ENCODE results near the gene STX4.

The STX4 gene, protein sequence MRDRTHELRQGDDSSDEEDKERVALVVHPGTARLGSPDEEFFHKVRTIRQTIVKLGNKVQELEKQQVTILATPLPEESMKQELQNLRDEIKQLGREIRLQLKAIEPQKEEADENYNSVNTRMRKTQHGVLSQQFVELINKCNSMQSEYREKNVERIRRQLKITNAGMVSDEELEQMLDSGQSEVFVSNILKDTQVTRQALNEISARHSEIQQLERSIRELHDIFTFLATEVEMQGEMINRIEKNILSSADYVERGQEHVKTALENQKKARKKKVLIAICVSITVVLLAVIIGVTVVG

DNA sequence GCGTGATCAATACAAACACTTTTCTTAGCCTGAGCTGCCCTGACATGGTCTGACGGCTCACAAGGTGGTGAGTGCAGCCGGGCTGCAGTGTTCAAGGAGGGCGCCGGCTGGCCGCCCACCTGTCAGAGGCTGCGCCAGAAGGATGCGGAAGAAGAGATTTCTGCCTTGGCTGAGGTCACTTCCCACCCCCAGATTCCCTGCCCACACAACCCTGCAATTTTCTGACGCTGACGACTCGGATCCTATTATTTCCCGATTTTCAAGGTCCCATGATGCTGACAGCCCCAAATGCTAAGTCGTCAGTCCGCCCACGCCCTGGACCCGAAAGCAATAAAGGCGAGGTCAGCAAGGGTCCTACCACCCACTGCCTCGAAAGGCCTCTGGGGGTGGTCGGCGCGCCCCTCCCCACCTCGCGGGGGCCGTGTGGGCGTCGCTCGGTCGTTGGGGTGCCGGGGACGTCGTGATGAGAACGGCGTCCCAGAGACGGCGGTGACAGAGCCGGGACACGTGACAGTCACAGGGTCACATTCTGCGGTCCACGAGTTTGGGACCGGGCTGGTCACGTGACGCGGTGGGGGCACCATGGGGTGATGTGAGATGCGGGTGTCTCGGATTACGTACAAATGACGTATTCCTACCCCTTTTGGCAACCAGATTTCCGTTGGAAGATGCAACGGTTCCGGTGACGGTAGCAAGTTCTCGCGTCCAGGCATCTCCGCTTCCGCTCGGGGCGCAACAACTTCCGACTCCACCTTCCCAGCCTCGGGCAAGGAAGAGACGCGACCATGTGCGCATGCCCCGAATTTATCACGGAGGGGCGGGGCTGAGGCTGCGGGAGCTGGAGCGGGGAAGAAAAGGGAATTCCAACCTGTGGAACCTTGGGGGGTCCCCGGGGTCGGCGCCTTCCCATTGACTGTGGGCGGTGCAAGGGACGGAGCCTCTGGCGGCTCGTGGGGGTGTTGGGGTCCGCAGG is at the start of gene STX4:
STX4 (plus strand) TSS at position 823 of the 973 bp plus-strand sequence. CDS start 248 bp downstream, outside the sequence.
- Histone ChIP-seq H2AFZ (ENCODE audit: low read length) (peak within 1 kb of the TSS; percentile 95), H3K4me3 (ENCODE audit: low read length, poor library complexity, severe bottlenecking) (peak within 1 kb of the TSS; percentile 92), H3K36me3 (ENCODE audit: insufficient read depth, low read length) (no peaks in the 10 kb centered on the region), H3K9ac (ENCODE audit: low read depth, low read length, poor library complexity, severe bottlenecking) (peak within 1 kb of the TSS; percentile 75), H4K20me1 (ENCODE audit: insufficient read depth, low read length, poor library complexity, severe bottlenecking) (peaks cover 7% of the 10 kb centered on the region), H3K9me3 (ENCODE audit: insufficient read depth, low read depth, low read length) (no peaks in the 10 kb centered on the region), H3K4me2 (ENCODE audit: low read depth, low read length, poor library complexity, severe bottlenecking) (peak within 1 kb of the TSS; percentile 85), H3K9me2 (replicated peaks; ENCODE audit: low read depth, low read length) (no peaks in the 10 kb centered on the region), H3F3A (ENCODE audit: low read depth) (no peaks in the 10 kb centered on the region), H3K79me2 (ENCODE audit: insufficient read depth, low read length) (0 out of 2 replicates have a peak, but pooled peaks cover 5% of the 10 kb centered on the region), H3K27me3 (ENCODE audit: insufficient read depth, low read length, poor library complexity, severe bottlenecking) (no peaks in the 10 kb centered on the region), H3K4me1 (ENCODE audit: insufficient read depth, low read length, poor library complexity, severe bottlenecking) (peaks cover 6% of the 10 kb centered on the region)
- TF ChIP-seq, protein P1, sequence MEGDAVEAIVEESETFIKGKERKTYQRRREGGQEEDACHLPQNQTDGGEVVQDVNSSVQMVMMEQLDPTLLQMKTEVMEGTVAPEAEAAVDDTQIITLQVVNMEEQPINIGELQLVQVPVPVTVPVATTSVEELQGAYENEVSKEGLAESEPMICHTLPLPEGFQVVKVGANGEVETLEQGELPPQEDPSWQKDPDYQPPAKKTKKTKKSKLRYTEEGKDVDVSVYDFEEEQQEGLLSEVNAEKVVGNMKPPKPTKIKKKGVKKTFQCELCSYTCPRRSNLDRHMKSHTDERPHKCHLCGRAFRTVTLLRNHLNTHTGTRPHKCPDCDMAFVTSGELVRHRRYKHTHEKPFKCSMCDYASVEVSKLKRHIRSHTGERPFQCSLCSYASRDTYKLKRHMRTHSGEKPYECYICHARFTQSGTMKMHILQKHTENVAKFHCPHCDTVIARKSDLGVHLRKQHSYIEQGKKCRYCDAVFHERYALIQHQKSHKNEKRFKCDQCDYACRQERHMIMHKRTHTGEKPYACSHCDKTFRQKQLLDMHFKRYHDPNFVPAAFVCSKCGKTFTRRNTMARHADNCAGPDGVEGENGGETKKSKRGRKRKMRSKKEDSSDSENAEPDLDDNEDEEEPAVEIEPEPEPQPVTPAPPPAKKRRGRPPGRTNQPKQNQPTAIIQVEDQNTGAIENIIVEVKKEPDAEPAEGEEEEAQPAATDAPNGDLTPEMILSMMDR (conservative IDR thresholded peaks at IDR 0.05; ENCODE audit: low read length), result no peak
- no peak for TF ChIP-seq EZH2phosphoT487 (IDR thresholded peaks at IDR 0.05; ENCODE audit: borderline replicate concordance)

DNA sequence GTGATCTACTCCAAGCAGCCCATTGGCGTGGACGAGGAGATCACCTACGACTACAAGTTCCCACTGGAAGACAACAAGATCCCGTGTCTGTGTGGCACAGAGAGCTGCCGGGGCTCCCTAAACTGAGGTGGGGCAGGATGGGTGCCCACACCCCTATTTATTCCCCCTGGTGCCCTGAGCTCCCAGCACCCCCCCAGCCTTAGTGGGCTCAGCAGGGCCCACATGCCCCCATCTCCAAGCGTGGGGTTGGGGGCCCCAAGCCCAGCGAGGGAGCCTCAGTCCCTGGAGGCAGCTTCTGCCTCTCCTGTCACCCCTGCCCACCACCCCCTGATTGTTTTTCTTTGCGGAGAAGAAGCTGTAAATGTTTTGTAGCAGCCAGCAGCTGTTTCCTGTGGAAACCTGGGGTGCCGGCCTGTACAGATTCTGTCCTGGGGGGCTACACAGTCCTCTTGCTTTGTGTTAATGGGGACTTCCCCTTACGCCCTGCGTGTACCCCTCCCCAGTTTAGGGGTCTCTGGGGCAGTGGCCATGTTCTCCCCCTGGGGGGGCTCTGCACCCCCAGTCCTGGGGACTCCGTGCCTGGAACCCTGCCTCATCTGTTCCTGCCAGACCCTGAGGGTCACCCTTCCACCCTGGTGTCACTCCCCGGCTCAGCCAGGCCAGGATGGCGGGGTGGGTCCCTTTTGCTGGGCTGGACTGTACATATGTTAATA is 49.3 kb upstream of the STX4 start:
- no peak overlapping the region for H3K9ac ChIP-seq (ENCODE audit: low read depth, low read length, poor library complexity, severe bottlenecking)
- H3K9me3 ChIP-seq (ENCODE audit: insufficient read depth, low read depth, low read length), result no peaks in the 10 kb centered on the region
- H2AFZ ChIP-seq (ENCODE audit: low read length), result no peak overlapping the region
- TF ChIP-seq, protein P1 (conservative IDR thresholded peaks at IDR 0.05; ENCODE audit: low read length), result no peak
- TF ChIP-seq EZH2phosphoT487 (IDR thresholded peaks at IDR 0.05; ENCODE audit: borderline replicate concordance), result no peak
- no peaks in the 10 kb centered on the region for H3K9me2 ChIP-seq (replicated peaks; ENCODE audit: low read depth, low read length)
- no peak overlapping the region for H3K4me3 ChIP-seq (ENCODE audit: low read length, poor library complexity, severe bottlenecking)
- H3K4me1 ChIP-seq (ENCODE audit: insufficient read depth, low read length, poor library complexity, severe bottlenecking), result no peaks in the 10 kb centered on the region
- no peaks in the 10 kb centered on the region for H3K27me3 ChIP-seq (ENCODE audit: insufficient read depth, low read length, poor library complexity, severe bottlenecking)
- no peaks in the 10 kb centered on the region for H3F3A ChIP-seq (ENCODE audit: low read depth)
- H3K79me2 ChIP-seq (ENCODE audit: insufficient read depth, low read length), result no peaks in the 10 kb centered on the region
- H3K36me3 ChIP-seq (ENCODE audit: insufficient read depth, low read length), result peaks cover 33% of the 10 kb centered on the region; the same call in 1 of the 2 replicates
- no peak overlapping the region for H3K4me2 ChIP-seq (ENCODE audit: low read depth, low read length, poor library complexity, severe bottlenecking)
- H4K20me1 ChIP-seq (ENCODE audit: insufficient read depth, low read length, poor library complexity, severe bottlenecking), result no peaks in the 10 kb centered on the region

DNA sequence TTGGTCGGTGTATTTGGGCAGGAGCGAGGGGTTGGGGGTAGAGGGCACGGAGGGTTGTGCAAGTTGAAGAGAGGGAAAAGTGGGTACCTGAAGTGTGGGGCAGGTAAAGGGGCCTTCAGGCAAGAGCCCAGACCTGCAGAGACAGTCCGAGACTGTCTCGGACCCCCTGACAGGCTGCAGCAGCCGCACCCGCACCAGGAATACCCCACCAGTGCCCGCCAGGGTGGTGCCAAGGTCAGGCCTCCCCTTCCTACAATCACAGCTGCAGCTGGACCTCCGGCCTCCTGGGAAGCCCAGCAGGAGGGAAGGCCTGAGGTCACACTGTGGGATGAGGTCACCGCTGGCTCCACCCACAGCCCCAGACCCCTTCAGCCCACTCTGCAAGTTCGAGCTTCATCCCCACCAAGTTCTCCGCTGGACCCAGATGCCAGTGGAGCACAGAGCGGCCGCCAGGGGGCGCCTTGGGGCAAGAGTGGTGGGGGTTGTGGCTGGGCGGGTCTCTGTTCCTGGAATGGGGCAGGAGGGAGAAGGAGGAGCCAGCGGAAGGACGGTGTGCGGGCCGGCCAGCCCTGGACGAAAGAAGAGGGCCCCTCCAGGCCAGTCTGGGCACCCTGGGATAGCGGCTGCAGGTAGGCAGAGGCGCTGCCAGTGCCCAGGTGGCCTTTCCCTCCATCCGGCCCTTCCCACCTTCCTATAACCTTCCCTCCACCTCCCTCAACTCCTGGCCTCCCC is 48.5 kb upstream of the STX4 start, which contains the start of gene HSD3B7:
HSD3B7 (plus strand) TSS at position 539 of the 732 bp plus-strand sequence. CDS start 452 bp downstream, outside the sequence.
- Histone ChIP-seq H4K20me1 (ENCODE audit: insufficient read depth, low read length, poor library complexity, severe bottlenecking) (no peaks in the 10 kb centered on the region), H3K4me1 (ENCODE audit: insufficient read depth, low read length, poor library complexity, severe bottlenecking) (no peaks in the 10 kb centered on the region), H3K4me3 (ENCODE audit: low read length, poor library complexity, severe bottlenecking) (no peak within 1 kb of the TSS)

More for the DNA sequence above, 48.5 kb upstream of the STX4 start, which contains the start of gene HSD3B7:
- TF ChIP-seq, protein P1 (conservative IDR thresholded peaks at IDR 0.05; ENCODE audit: low read length), result peak; percentile 86
- TF ChIP-seq EZH2phosphoT487 (IDR thresholded peaks at IDR 0.05; ENCODE audit: borderline replicate concordance), result no peak
- Histone ChIP-seq H3K36me3 (ENCODE audit: insufficient read depth, low read length) (peaks cover 33% of the 10 kb centered on the region; the same call in 1 of the 2 replicates), H3F3A (ENCODE audit: low read depth) (no peaks in the 10 kb centered on the region), H3K4me2 (ENCODE audit: low read depth, low read length, poor library complexity, severe bottlenecking) (no peak within 1 kb of the TSS), H3K9ac (ENCODE audit: low read depth, low read length, poor library complexity, severe bottlenecking) (no peak within 1 kb of the TSS), H2AFZ (ENCODE audit: low read length) (no peak within 1 kb of the TSS), H3K79me2 (ENCODE audit: insufficient read depth, low read length) (no peaks in the 10 kb centered on the region), H3K27me3 (ENCODE audit: insufficient read depth, low read length, poor library complexity, severe bottlenecking) (no peaks in the 10 kb centered on the region), H3K9me3 (ENCODE audit: insufficient read depth, low read depth, low read length) (no peaks in the 10 kb centered on the region), H3K9me2 (replicated peaks; ENCODE audit: low read depth, low read length) (no peaks in the 10 kb centered on the region)
